ENCODE data around the gene RGS11. TPM values are rescaled to one million over a fixed set of nuclear protein-coding genes. Genes with fewer than 3 reads are reported as not detected.

The RGS11 gene
- total and polyA plus RNA-seq, 2 experiments from 2014 or later, result 0.74 to 1.8 TPM

- ATAC-seq (no peak), DNase-seq (ENCODE audit: low spot score) (no peak)
- Mint-ChIP-seq H3K27ac (peak overlapping the region; percentile 81; the same call in 1 of the 2 replicates), H3K4me3 (no peak overlapping the region), H3K9me3 (no peaks in the 10 kb centered on the region), H3K4me1 (peaks cover 37% of the 10 kb centered on the region), H3K36me3 (ENCODE audit: low read depth) (peaks cover 13% of the 10 kb centered on the region; the same call in 2 of the 3 replicates), H3K27me3 (ENCODE audit: insufficient read depth, low read depth, poor library complexity) (peaks cover 11% of the 10 kb centered on the region)
- H3K79me2 ChIP-seq (replicated peaks; ENCODE audit: insufficient read depth), result peaks cover 94% of the 10 kb centered on the region
- H3K4me2 ChIP-seq, result no peak overlapping the region
- H2AFZ ChIP-seq, result no peak overlapping the region
- TF ChIP-seq CREB1 (CRISPR knock-in tag; IDR thresholded peaks at IDR 0.05; ENCODE audit: low read depth) (no peak), ZNF331 (CRISPR knock-in tag; IDR thresholded peaks at IDR 0.05; ENCODE audit: low read depth) (no peak), STAT1 (IDR thresholded peaks at IDR 0.05; ENCODE audit: unreplicated experiment) (no peak)
- TF ChIP-seq, protein P1, sequence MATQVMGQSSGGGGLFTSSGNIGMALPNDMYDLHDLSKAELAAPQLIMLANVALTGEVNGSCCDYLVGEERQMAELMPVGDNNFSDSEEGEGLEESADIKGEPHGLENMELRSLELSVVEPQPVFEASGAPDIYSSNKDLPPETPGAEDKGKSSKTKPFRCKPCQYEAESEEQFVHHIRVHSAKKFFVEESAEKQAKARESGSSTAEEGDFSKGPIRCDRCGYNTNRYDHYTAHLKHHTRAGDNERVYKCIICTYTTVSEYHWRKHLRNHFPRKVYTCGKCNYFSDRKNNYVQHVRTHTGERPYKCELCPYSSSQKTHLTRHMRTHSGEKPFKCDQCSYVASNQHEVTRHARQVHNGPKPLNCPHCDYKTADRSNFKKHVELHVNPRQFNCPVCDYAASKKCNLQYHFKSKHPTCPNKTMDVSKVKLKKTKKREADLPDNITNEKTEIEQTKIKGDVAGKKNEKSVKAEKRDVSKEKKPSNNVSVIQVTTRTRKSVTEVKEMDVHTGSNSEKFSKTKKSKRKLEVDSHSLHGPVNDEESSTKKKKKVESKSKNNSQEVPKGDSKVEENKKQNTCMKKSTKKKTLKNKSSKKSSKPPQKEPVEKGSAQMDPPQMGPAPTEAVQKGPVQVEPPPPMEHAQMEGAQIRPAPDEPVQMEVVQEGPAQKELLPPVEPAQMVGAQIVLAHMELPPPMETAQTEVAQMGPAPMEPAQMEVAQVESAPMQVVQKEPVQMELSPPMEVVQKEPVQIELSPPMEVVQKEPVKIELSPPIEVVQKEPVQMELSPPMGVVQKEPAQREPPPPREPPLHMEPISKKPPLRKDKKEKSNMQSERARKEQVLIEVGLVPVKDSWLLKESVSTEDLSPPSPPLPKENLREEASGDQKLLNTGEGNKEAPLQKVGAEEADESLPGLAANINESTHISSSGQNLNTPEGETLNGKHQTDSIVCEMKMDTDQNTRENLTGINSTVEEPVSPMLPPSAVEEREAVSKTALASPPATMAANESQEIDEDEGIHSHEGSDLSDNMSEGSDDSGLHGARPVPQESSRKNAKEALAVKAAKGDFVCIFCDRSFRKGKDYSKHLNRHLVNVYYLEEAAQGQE (IDR thresholded peaks at IDR 0.05; ENCODE audit: unreplicated experiment), result no peak
- H3K4me3 ChIP-seq, result no peak overlapping the region
- no peaks in the 10 kb centered on the region for H3K27me3 ChIP-seq (ENCODE audit: insufficient read depth)
- peaks cover 3% of the 10 kb centered on the region; the same call in 1 of the 2 replicates for H3F3A ChIP-seq (replicated peaks; ENCODE audit: low read depth)
- no peaks in the 10 kb centered on the region for H3K9me2 ChIP-seq (ENCODE audit: insufficient read depth)
- H3K27ac ChIP-seq (ENCODE audit: low read depth), result no peak overlapping the region
- H4K20me1 ChIP-seq (replicated peaks; ENCODE audit: insufficient read depth), result peaks cover 42% of the 10 kb centered on the region
- peaks cover 7% of the 10 kb centered on the region; the same call in 1 of the 2 replicates for H3K4me1 ChIP-seq (ENCODE audit: insufficient read depth)
- H3K36me3 ChIP-seq (ENCODE audit: insufficient read depth), result no peaks in the 10 kb centered on the region
Observed at GRCh38 chr16:322476-323143, 46.9 kb upstream of the RGS11 start.

GRCh38 chr16:321532-321931, 45.8 kb upstream of the RGS11 start:
- H3K27me3 Mint-ChIP-seq (ENCODE audit: insufficient read depth, low read depth, poor library complexity), result peaks cover 9% of the 10 kb centered on the region
- H3K79me2 ChIP-seq (replicated peaks; ENCODE audit: insufficient read depth), result peaks cover 94% of the 10 kb centered on the region
- no peak overlapping the region for H3K27ac Mint-ChIP-seq
- no peak for TF ChIP-seq EZH2phosphoT487 (IDR thresholded peaks at IDR 0.05; ENCODE audit: unreplicated experiment)
- TF ChIP-seq, protein P2, sequence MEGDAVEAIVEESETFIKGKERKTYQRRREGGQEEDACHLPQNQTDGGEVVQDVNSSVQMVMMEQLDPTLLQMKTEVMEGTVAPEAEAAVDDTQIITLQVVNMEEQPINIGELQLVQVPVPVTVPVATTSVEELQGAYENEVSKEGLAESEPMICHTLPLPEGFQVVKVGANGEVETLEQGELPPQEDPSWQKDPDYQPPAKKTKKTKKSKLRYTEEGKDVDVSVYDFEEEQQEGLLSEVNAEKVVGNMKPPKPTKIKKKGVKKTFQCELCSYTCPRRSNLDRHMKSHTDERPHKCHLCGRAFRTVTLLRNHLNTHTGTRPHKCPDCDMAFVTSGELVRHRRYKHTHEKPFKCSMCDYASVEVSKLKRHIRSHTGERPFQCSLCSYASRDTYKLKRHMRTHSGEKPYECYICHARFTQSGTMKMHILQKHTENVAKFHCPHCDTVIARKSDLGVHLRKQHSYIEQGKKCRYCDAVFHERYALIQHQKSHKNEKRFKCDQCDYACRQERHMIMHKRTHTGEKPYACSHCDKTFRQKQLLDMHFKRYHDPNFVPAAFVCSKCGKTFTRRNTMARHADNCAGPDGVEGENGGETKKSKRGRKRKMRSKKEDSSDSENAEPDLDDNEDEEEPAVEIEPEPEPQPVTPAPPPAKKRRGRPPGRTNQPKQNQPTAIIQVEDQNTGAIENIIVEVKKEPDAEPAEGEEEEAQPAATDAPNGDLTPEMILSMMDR (conservative IDR thresholded peaks at IDR 0.05; ENCODE audit: low read depth in 2 of 2), result no peak
- no peak for TF ChIP-seq STAT1 (IDR thresholded peaks at IDR 0.05; ENCODE audit: unreplicated experiment)
- TF ChIP-seq ZNF114 (CRISPR knock-in tag; IDR thresholded peaks at IDR 0.05), result no peak
- no peak for TF ChIP-seq EZH2 (IDR thresholded peaks at IDR 0.05; ENCODE audit: low read depth, unreplicated experiment)
- no peak for TF ChIP-seq CREB1 (CRISPR knock-in tag; IDR thresholded peaks at IDR 0.05; ENCODE audit: low read depth)
- no peak for TF ChIP-seq ZNF331 (CRISPR knock-in tag; IDR thresholded peaks at IDR 0.05; ENCODE audit: low read depth)
- TF ChIP-seq, protein P3, sequence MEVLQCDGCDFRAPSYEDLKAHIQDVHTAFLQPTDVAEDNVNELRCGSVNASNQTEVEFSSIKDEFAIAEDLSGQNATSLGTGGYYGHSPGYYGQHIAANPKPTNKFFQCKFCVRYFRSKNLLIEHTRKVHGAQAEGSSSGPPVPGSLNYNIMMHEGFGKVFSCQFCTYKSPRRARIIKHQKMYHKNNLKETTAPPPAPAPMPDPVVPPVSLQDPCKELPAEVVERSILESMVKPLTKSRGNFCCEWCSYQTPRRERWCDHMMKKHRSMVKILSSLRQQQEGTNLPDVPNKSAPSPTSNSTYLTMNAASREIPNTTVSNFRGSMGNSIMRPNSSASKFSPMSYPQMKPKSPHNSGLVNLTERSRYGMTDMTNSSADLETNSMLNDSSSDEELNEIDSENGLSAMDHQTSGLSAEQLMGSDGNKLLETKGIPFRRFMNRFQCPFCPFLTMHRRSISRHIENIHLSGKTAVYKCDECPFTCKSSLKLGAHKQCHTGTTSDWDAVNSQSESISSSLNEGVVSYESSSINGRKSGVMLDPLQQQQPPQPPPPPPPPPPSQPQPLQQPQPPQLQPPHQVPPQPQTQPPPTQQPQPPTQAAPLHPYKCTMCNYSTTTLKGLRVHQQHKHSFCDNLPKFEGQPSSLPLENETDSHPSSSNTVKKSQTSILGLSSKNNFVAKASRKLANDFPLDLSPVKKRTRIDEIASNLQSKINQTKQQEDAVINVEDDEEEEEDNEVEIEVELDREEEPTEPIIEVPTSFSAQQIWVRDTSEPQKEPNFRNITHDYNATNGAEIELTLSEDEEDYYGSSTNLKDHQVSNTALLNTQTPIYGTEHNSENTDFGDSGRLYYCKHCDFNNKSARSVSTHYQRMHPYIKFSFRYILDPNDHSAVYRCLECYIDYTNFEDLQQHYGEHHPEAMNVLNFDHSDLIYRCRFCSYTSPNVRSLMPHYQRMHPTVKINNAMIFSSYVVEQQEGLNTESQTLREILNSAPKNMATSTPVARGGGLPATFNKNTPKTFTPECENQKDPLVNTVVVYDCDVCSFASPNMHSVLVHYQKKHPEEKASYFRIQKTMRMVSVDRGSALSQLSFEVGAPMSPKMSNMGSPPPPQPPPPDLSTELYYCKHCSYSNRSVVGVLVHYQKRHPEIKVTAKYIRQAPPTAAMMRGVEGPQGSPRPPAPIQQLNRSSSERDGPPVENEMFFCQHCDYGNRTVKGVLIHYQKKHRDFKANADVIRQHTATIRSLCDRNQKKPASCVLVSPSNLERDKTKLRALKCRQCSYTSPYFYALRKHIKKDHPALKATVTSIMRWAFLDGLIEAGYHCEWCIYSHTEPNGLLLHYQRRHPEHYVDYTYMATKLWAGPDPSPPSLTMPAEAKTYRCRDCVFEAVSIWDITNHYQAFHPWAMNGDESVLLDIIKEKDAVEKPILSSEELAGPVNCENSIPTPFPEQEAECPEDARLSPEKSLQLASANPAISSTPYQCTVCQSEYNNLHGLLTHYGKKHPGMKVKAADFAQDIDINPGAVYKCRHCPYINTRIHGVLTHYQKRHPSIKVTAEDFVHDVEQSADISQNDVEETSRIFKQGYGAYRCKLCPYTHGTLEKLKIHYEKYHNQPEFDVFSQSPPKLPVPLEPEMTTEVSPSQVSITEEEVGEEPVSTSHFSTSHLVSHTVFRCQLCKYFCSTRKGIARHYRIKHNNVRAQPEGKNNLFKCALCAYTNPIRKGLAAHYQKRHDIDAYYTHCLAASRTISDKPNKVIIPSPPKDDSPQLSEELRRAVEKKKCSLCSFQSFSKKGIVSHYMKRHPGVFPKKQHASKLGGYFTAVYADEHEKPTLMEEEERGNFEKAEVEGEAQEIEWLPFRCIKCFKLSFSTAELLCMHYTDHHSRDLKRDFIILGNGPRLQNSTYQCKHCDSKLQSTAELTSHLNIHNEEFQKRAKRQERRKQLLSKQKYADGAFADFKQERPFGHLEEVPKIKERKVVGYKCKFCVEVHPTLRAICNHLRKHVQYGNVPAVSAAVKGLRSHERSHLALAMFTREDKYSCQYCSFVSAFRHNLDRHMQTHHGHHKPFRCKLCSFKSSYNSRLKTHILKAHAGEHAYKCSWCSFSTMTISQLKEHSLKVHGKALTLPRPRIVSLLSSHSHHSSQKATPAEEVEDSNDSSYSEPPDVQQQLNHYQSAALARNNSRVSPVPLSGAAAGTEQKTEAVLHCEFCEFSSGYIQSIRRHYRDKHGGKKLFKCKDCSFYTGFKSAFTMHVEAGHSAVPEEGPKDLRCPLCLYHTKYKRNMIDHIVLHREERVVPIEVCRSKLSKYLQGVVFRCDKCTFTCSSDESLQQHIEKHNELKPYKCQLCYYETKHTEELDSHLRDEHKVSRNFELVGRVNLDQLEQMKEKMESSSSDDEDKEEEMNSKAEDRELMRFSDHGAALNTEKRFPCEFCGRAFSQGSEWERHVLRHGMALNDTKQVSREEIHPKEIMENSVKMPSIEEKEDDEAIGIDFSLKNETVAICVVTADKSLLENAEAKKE (CRISPR knock-in tag; IDR thresholded peaks at IDR 0.05), result no peak

More at GRCh38 chr16:321532-321931, 45.8 kb upstream of the RGS11 start:
- ATAC-seq (no peak), DNase-seq (ENCODE audit: low spot score) (no peak)
- Histone ChIP-seq H3K27me3 (ENCODE audit: insufficient read depth) (no peaks in the 10 kb centered on the region), H3K4me3 (no peak overlapping the region), H3K9me2 (ENCODE audit: insufficient read depth) (no peaks in the 10 kb centered on the region), H3K4me1 (ENCODE audit: insufficient read depth) (peaks cover 7% of the 10 kb centered on the region; the same call in 1 of the 2 replicates), H3F3A (replicated peaks; ENCODE audit: low read depth) (peaks cover 7% of the 10 kb centered on the region), H3K27ac (ENCODE audit: low read depth) (no peak overlapping the region), H3K36me3 (ENCODE audit: insufficient read depth) (no peaks in the 10 kb centered on the region), H3K4me2 (no peak overlapping the region), H4K20me1 (replicated peaks; ENCODE audit: insufficient read depth) (peaks cover 45% of the 10 kb centered on the region), H2AFZ (no peak overlapping the region)
- Mint-ChIP-seq H3K9me3 (no peaks in the 10 kb centered on the region), H3K36me3 (ENCODE audit: low read depth) (peaks cover 14% of the 10 kb centered on the region; the same call in 2 of the 3 replicates), H3K4me3 (no peak overlapping the region), H3K4me1 (peaks cover 40% of the 10 kb centered on the region)
